ENCODE data around the gene PTDSS2. TPM values are rescaled to one million over a fixed set of nuclear protein-coding genes. Genes with fewer than 3 reads are reported as not detected.

The PTDSS2 gene
- total and polyA plus RNA-seq, 8 donors: 11.3 to 44.7 (median 15.7) TPM

DNA sequence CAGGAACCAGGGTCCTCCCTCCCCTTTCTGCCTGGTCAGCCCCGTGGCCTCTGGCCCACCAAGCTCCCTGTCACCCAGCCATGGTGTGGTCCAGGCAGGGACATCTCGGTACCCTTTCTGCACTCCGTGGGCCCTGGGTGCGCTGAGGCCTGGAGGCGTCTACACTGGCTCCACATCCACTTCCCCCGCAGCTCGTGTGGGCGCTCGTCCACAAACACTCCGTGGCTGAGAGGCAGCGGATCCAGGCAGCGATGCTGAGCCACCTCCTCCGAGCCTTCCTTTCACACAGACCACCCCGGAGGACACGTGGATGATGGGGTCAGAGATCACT, 40.8 kb downstream of the PTDSS2 start:
- FAIRE-seq (no peak), DNase-seq (peak in 1 of 6 donors; percentile 71), ATAC-seq (no peak)
- H3K27me3 ChIP-seq: no peaks in the 10 kb centered on the region
- 92 to 93% methylated on average over 15 of the region's 15 CpGs for WGBS, 2 donors
- H3K9me3 ChIP-seq: no peaks in the 10 kb centered on the region
- intact Hi-C loops (cut with DNase I): no loop called here
- peaks cover 0 to 11% (median 4%) of the 10 kb centered on the region in 3 donors for H3K36me3 ChIP-seq
- H3K4me1 ChIP-seq: no peaks in the 10 kb centered on the region
- TF ChIP-seq, protein P1, sequence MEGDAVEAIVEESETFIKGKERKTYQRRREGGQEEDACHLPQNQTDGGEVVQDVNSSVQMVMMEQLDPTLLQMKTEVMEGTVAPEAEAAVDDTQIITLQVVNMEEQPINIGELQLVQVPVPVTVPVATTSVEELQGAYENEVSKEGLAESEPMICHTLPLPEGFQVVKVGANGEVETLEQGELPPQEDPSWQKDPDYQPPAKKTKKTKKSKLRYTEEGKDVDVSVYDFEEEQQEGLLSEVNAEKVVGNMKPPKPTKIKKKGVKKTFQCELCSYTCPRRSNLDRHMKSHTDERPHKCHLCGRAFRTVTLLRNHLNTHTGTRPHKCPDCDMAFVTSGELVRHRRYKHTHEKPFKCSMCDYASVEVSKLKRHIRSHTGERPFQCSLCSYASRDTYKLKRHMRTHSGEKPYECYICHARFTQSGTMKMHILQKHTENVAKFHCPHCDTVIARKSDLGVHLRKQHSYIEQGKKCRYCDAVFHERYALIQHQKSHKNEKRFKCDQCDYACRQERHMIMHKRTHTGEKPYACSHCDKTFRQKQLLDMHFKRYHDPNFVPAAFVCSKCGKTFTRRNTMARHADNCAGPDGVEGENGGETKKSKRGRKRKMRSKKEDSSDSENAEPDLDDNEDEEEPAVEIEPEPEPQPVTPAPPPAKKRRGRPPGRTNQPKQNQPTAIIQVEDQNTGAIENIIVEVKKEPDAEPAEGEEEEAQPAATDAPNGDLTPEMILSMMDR (IDR thresholded peaks at IDR 0.05): no peak
- H3K27ac ChIP-seq: no peak overlapping the region
- H3K4me3 ChIP-seq: no peak overlapping the region

DNA sequence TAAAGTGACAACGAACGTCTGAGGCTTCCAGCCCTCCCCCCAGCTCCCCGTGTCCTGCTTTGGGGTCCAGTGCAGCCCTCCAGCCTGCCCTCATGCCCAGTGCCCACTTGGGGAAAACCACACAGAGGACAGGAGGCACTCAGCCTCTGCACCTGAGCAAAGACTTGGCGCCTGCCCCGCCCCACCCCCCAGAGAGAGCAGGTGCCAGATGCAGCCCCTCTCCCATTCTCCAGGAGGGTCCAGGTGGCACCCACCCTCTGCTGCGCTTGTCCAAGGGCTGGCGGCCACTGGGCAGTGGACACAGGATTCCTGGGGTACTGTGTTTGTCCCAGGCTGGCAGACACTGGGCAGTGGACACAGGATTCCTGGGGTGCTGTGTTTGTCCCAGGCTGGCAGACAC, 41.3 kb downstream of the PTDSS2 start:
- H3K4me1 ChIP-seq: no peaks in the 10 kb centered on the region
- no peaks in the 10 kb centered on the region for H3K9me3 ChIP-seq
- TF ChIP-seq, protein P1 (IDR thresholded peaks at IDR 0.05): no peak
- no peak overlapping the region for H3K27ac ChIP-seq
- H3K36me3 ChIP-seq: peaks cover 0 to 11% (median 4%) of the 10 kb centered on the region in 3 donors
- ATAC-seq (no peak), DNase-seq (no peak), FAIRE-seq (no peak)
- H3K27me3 ChIP-seq: no peaks in the 10 kb centered on the region
- intact Hi-C loops (cut with DNase I): no loop called here
- no peak overlapping the region for H3K4me3 ChIP-seq
- 85 to 94% methylated on average over 7 of the region's 7 CpGs for whole genome bisulfite sequencing, 2 donors

DNA sequence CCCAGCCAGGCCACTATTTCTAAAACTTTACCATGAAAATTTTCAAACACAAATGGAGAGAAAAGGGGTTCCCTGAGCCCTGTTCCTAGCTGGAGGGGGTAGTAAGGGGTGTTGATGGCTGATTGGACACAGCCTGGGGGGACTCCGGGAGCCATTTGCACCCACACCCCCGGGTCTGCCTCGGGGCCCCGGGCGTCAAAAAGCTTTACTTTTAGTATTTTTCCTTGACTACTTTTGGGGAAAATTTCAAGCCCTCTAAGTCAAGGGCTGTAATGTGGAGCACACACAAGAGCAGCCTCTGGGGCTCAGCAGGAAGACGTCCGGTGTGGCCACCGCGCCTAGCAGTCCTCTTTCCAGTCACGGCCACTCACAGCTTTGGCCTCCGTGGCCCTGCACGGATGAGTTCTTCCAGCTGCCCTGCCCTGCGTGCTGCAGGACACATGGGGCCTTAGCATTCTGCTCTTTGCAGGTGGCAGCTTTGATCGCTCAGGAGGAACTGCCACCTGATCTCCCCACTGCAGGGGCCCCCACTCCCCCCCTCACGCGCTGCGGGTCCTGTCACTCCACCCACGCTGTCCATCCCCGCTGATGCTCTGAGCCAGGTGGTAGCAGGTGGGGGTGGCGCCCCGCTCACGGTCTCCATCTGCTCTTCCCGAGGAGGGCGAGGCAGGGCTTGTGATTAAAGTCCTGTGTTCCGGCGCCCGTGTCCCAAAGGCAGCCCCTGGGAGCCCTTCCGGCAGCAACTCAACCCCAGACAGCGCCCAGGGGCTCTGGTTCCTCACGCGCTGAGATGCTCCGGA, 42.5 kb downstream of the PTDSS2 start:
- intact Hi-C loops (cut with DNase I): no loop called here
- DNase-seq (peak in 1 of 6 donors; percentile 67), ATAC-seq (peak in 1 of 4 donors; percentile 15), FAIRE-seq (no peak)
- H3K9me3 ChIP-seq: no peaks in the 10 kb centered on the region
- TF ChIP-seq, protein P1 (IDR thresholded peaks at IDR 0.05): no peak
- H3K4me1 ChIP-seq: no peaks in the 10 kb centered on the region
- no peak overlapping the region for H3K4me3 ChIP-seq
- no peaks in the 10 kb centered on the region for H3K27me3 ChIP-seq
- peaks cover 0 to 15% (median 10%) of the 10 kb centered on the region in 3 donors for H3K36me3 ChIP-seq
- no peak overlapping the region for H3K27ac ChIP-seq
- 87 to 88% methylated on average over 32 of the region's 32 CpGs for WGBS, 2 donors

DNA sequence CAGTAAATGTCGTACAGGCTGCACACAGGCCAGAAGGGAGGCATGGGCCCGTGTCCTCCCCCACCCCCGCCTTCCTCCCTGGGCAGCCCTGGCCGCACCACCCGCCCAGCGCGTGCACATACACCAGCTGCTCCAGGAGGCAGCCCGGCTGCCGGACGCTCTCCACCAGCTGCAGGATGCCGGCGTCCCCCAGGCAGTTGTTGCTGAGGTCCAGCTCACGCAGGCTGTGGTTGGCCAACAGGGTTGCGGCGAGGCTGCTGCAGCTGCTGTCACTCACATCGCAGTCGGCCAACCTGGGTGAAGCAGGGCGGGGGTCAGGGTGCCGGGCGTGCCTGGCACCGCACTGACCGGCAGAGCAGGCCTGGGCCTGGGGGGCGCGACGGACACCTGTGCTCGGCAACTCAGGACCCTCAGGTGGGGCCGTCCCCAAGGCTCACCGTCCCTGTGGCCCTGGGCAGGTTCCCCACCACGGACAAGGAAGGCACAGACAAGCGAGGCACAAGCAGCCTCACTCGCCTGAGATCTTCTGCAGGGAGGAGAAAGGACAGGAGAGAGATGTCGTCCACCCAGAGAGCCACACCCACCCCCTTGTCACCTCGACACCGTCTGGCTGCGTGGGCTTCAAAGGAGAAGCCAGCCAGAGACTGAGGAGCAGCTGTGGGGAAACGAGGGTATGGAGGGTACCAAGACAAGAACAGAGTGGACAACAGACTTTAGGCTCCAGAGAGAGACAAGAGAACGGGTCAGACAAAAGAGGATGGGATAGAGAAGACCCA, 44.9 kb downstream of the PTDSS2 start:
- FAIRE-seq: no peak
- TF ChIP-seq, protein P1 (IDR thresholded peaks at IDR 0.05): no peak

More for the DNA sequence above, 44.9 kb downstream of the PTDSS2 start:
- Histone ChIP-seq H3K36me3 (peaks cover 8 to 37% (median 33%) of the 10 kb centered on the region in 3 donors), H3K9me3 (no peaks in the 10 kb centered on the region), H3K4me3 (no peak overlapping the region), H3K27ac (no peak overlapping the region), H3K27me3 (no peaks in the 10 kb centered on the region), H3K4me1 (no peaks in the 10 kb centered on the region)
- intact Hi-C loops (cut with DNase I): no loop called here
- peak in 1 of 6 donors; percentile 75 for DNase-seq
- no peak for ATAC-seq
- WGBS, 2 donors: 89 to 93% methylated on average over 34 to 37 of the region's 37 CpGs
